Activated CD4-positive, alpha-beta T cell treated with anti-CD3 and anti-CD28 coated beads, Interleukin-2, amount 50 U/mL, for 16 hours (primary cell): ENCODE data around the gene RAD51B.
"Not testable (repeated sequence)": the region's sequence is repeated elsewhere in the genome, so short reads cannot be mapped to it uniquely, and the experiment has no call there.

Experiments used
- DNase-seq: peaks from one replicate; pipeline ENCODE4 v3.0.0-alpha.2; 2020

RAD51B gene

DNA sequence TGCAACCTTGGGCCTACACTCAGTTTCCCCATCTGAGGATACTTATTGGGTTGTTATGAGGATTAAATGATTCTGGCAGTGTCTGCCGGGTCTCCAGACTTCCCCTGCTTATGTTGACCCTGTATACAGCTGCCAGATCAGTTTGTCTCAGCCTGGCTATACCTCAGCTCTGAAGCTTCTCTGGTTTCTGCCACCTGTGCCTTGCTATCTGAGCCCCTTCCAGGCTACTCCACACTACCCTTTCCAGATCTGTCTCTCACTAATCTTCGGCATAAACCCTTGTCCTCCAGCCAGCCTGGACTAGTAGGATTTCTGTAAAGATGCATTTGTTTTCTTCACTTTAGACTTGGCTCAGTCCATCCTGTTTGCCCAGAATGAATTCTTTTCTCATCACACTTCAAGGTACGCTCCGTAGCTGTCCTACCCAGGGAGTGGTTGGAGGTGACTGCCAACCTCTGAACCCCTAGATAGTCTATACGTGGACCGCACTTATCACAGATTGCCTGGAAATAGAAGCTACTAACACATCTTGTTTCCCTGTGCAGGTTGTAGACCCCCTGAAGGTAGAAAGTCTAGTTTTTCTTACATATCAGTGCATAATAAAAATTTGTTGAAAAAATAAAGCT is 422.4 kb downstream of the RAD51B start:
- no peak for DNase-seq

DNA sequence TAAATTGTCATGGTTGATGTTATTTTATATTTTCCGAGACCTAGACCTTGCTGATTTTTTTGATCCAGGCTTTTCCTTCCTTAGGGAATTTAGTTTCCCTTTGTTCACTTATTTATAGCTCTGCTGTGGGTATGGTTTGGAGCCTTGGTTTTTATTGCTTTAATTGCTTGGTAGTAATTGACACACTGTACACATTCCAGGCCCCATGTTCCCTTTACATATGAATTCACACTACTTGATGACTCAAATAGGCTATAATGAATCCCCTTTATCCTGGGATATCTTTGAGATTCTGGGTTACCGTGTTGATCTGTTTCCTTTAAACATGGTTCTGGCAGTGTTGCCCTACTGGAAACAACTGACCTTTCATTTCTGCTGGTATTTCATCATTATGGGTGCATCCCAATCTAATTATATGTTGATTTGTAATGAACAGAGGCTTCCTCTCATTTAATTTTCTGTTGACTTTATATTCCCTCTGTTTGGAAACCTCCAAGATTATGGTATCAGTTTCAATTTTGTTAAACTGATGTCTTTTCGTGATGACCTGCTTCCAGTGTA is 424.0 kb downstream of the RAD51B start:
- no peak for DNase-seq

DNA sequence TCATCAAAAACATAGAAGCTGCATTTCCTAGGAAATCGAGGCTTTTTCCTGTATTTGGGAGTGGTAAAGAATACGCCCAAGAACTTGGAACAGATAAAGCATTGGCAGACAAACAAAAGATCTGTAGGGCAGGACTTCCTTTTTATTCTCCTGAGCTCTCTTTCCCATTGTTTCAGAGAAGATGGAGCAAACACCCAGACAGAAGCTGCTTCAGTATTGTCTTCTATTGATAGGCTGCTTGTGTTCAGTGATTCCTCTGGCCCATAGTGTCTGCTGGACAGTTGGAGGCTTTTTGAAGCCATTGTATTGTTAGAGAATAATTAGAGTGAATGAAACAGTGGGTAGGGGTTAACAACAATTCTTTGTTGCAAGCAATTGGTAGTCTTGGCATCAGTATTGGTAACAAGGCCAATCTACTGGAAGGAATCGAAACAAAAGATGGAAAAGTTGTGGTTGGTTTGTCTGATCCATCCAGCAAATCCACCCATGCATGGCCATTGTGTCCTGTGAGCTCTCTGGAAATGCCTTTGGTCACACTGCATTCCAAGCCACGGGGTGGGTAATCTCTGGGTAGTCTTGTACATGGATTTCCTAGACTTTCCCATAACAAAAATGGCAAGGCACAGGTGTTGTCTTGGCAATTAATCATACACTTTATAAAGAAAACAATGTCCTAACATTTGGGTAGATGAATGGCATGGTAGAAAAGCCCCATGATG is 424.8 kb downstream of the RAD51B start:
- no peak for DNase-seq

DNA sequence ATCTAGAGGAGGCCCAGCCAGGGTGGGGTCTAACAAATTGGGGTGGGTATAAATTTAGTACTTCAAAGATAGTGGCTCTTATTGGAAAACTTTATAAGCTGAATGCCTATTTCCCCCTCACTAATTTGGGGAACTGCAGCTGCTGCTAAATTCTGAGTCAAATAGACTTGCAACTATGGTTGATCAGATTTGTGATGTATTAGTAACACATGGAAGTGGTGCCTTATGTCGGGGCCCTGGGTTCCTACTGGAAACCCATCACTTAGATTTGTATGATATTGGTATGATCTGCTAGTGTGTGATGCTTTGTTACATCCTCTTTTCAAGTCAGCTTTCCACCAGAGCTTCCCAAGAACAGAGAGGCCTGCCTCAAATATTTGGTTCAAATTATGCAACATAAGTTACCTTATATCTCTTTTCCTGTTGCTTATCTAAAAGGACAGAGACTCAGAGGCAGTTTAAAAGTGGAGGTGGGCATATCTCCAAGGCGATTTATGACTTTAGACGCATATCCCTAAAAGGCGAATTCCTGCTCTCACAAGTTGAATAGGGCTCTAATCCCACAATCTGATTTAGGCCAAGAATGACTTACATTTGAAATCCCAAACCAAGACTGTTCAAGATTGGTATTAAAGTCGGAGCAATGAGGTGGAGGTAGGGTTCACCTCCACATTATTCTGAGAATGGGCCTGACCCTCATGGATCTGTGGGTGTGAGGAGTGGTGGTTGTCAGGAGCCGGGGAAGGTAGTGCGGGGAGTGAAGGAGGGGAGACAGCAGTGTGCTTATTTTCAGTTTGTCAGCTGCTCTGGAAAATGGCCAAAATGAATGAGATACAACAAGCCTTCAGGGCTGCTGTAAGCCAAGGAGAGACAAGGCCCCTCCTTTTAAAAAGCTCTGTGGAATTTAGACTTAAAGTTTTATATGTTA is 425.8 kb downstream of the RAD51B start:
- DNase-seq, result no peak

DNA sequence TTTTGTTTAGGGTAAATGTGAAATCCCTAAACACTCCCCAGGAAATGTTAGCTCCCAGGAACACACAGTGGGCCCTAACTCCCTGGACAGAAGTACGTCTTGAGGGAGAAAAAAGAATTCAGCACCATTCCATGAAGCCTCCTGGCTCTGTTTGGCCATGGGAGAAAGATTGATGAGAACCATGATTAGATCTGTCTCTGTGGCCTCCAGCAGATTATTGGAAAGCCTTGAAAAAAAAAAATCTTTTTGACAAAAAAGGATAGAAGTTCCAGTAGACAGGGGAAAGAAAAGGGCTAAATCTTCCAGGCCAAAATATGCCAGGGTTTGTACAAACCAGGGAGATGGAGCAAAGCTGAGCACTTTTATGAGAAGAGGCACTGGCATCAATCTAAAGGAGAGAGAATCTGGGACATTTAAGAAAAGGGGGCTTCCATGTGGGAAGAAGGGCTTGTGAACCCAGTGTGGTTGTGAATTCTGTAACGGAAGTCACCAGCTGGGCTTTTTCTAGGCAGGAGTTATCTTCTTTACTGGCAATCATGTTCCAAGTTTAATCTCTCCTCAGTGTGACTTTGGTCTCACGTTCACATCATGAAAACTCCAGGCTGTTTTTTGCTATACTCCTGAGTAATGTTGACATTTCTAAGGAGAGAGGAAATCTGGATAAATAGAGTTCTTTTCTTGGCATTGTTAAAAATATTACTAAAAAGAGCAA is 426.7 kb downstream of the RAD51B start:
- no peak for DNase-seq

DNA sequence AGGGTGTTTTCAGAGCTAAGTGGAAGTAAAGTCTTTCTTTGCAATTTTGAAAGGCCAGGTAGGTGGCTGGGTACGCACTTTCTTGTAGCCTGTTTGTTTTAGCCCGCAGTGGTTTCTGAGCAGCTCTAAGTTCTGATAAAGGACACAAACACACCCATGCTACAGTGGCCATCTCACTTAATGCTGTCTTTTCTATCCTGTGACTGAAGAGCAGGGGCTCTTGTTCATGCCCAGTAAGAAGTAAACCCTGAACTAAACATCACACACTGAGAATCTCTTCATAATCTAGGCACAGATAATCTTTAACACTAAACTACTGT is 427.2 kb downstream of the RAD51B start:
- DNase-seq, result no peak

DNA sequence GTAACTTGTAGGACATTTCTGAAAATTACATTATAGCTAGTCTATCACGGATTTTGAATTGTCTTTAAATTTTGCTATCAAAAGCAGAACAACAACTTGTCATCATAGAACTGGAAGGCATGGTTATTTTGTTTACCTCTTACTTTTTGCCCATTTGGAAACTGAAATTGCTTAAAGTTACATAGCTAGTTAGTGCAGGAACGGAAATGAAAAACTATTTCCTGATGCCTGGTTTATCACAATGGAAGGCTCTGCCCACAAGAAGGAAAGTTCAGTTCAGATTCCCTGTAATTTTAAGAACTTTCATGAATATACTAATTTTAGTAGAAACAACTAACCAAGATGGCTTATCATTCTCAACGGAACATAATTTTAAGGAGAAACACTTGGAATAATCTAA is 427.7 kb downstream of the RAD51B start:
- DNase-seq, result no peak

DNA sequence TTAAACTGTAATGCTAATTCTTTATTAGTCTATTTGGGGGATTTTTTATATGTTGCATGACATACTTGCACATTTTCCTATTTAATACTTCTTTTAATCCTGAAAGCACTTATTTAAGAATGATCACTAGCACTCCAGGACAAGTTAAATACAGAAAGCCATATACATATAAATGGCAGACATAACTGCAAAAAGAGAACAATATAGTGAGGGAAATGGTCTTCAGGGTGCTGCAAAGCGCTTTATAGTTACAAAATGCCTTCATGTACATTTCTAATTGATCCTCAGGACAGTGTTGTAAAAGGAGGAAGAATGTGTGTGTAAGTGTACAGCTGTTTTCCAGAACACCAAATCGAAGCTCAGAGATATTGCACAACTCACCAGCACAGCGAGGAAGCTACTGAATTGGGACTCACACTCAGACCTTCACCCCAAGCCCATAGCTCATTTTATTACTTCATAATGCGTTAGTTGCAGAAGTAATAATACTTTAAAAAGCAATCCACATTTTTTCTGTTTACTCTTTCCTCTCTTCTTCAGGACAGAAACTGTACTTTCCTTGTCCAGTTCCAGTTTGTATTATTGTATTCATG is 428.2 kb downstream of the RAD51B start:
- DNase-seq, result no peak

DNA sequence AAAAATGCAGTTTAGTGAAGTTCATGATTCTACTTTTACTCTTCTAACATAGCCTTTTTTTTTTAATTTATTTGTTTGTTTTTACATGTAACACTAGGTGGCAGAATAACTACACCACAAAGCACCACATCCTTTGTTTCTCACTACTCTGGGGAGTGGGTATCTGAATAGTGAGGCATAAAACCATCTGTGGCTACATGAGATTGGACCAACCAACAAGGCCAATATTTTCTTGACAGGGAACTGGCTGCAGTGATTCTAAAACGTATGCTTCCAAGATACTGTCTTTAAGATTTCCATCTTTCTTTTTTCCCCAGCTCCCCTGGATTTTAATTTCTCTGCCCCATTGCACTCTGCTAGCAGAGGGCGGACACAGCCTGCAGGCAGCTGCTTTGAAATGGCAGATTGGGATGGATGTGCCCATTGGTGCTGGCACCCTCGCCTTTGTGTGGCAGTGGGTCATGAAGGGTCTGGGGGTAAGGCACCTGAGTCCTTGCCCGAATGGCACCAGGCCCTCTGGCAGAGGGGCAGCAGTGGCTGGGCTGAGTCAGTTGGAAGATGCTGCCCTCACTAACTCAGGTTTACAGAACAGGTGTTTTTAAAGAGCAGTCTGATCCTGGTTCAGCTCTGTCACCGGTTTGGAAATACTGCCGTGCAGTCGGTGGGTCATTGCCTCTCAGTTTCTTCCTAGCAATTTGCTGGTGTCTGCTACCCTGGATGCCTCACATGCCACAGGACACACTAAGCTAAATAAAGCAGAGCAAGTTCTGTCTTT is 429.1 kb downstream of the RAD51B start:
- DNase-seq, result peak; percentile 36

DNA sequence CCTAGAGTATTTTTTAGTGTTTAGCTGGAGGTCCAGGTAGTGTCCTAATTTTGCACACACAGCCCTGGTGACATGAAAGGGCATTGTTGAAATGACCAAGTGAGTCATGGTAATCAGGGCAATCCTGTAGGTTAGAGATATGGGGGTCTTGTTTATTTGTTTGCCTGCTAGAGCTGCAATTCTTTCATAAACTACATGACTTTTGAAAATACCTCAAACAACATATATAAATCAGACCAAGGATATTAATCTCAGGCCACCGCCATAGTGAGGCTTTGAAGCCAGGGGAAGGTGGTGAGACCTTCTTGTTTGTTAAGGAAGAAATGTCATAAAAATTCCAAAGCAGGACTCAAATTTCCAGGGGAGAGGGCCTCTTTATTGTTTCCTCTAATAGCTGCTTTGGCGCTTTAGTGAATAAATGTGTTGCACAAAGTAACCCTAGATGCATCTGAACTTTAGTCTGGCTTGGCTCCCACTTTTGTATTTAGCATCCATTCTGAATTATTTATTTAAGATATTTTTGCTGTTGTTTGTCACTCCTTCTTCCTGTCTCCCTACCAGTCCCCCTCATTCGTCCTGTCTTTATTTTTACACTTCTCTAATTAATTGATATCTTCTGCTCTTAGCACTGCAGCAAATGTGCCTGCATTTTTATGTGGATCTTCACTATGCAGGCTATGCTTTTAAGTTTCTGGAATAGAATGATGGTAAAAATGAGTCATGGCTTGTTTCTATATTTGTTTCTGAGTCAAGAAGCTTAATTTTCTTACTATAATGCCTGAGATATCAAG is 430.3 kb downstream of the RAD51B start:
- no peak for DNase-seq

DNA sequence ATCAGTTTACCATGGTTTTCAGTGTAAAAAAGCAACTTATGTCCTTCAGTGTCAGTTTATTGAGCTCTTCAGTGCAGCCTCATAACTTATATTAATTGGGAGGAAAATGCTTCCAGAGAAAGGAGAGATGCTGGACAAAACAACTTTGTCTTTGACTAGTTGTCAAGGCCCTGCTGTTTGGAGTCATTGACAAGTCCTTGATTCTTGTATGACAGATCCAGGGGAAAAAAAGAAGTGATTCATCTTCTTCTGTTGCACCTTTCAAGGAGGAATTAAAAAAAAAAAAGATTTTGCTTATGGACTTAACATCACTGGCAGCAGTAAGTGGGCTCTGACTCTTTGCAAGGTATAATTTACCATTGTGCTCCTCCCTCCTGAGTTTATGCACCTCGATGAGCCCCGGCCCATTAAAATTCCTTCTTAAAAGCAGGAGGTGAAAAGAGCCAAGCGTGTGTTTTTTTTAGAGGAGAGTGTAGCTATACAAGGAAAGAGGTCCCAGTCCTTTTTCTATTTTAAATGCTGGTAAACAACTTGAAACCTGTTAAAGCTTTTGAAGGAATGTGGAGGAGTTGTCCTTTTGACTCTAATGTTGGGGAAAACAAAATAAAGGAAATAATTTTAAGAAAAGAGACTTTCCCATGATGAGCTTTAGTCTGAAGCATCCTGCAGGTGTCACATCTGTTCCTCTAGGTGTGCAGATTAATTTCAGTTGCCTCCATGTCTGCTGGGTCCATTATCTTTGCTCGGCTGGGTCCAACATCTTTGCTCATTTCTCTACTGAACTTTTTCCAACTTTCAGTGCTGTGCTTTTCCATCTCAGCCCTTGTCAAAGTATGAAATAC is 431.6 kb downstream of the RAD51B start:
- no peak for DNase-seq

DNA sequence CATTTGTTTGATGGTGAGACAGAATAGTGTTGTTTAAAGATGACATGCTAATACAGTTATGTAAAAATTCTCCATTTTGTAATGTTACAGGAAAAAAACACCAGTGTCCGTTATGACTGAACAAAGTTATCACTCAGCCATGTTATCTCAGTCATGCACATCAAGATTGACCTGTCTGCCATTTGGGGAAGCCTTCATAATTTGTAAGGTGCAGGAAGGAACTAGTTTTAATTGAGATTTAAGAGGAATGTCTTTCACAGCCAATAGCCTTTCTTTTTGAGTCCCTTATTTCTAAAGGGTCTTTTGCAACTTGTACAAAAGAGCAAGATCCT is 432.2 kb downstream of the RAD51B start:
- no peak for DNase-seq

DNA sequence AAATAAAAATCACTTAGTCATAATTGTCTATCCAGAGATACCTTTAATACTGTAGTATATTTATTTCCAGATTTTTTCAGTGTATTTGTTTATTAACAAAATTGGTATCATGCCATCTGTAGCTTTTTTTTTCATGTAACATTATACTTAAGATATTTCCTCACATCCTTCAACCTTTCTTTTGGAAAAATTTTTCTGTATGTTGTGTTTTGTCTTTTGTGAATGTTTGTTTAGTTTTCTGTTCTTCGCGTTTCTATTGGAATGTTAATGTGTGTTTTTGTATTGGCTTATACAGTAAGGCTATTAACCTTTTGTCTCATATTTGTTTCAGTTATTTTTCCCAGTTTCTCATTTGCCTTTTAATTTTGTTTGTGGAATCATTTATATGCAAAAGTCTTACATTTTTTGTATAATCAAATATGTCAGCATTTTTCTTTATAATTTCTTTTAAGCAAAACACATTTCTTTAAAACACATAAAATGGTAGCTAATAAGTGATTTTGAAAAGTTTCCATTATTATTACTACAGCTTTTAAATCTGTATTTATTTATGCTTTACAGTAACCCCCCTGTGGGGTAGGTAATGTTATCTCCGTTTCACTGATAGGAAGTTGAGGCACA is 433.7 kb downstream of the RAD51B start:
- no peak for DNase-seq

DNA sequence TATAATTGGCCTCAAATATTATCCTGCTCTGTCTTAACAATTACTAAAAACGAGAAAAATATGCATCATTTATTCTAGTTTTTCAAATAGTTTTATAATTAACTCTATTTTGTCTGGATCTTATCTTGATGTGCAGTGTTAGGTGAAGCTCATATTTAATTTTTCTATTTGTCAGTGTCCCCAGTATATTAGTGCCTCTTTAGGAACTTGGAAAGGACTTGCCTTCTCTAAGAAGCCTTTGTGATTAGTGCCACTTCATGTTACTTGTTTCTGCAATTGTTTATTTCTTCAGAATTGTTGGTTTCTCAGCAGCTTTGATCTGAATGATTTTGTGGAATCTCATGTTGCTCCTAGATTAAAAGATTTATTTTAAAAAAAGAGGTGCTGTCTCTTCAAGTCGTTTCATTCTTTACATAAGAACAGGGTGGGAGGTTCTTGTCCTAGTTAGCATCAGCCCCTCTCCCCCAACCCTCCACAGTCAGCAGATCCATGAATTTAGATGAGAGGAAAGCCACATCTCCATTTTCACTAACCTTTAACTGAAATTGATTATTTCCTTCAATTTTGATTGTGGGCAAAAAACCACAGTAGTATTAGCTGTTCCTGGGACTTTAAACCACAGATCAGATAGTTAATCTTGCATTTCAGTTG is 434.4 kb downstream of the RAD51B start:
- no peak for DNase-seq

DNA sequence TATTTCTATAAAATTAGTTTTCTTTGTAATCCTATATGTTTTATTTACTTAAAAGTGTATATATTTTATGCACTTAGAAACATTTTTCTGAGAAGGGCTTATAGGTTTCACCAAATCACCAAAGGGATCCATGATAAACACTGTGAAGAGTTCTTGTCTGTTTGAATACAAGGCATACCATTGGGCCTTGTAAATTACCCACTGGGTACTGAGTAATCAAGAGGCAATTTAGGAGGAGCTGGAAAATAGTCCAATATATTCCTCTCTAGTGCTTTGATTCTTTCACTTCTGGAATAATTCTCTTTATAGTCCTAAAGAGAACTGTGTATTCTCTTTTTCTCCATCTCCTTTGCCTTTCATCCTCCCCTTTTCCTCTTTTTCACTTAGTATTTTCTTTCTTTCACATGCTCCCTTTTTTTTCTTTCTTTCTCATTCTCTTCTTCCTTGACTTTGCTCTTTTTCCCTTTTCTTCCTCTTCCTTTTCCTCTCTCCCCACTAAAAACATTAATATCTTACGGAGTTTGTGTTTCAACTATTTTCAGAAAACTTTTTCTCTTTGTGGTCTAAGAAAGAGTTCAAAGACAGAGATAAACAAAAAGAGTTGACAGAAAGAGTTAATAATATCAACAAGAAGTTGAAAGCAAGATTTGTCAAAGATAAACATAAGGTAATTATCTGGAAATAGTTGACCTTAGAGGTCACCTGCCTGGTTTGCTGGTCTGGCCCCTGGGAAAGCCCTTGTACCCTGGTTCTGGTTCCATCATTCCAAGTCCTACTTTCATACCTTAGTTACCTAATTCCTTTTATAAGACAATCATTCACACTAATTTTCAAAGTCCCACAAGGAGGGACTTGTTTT is 435.3 kb downstream of the RAD51B start:
- no peak for DNase-seq

DNA sequence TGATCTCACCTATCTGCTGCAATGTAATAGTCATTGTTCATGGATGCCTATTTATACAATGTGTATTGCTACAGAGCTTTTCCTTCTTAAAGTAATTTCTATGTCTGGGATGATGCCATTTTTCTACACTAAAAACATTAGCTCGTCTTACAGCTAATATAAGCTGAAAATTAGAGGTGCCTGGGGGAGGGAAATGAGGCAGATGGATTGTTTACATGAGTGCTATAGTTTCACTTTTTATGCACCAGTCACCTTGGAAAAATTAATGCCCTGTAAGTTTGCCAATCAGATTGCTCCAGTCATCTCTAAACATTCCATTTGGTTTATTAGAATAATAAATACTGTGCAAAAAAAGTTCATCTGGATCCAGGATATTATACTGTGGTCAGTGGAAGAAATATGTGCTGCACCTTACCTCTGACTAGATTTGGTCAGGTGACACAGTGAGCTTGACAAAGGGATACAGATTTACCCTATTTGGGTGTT is 436.2 kb downstream of the RAD51B start:
- DNase-seq, result no peak

DNA sequence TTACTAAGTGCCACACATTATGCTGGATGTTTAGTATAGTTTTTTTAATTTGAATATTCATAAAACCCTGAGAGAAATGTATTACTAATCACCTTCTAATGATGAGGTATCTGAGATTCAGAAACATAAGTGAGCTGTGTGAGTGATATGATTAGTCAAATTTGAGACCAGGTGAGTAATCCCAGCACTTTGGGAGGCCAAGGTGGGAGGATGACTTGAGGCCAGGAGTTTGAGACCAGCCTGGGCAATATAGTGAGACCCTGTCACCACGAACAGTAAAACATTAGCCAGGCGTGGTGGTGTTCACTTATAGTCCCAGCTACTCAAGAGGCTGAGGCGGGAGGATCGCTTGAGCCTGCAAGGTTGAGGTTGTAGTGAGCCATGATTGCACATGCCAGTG is 438.4 kb downstream of the RAD51B start:
- DNase-seq, result no peak

DNA sequence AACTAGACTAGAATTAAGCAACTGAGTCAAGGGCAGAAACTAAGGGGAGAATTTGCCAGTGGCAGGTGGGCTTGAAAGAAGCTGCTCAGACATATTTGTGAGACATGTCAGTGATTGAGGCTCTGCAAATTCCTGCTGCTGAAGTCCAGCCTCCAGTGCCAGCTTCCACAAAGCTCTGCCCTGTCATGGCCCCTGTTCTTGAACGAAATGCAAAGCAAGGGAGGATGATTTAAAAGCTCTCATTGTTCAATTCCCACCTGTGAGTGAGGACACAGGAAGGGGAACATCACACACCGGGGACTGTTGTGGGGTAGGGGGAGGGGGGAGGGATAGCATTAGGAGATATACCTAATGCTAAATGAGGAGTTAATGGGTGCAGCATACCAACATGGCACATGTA is 439.4 kb downstream of the RAD51B start:
- DNase-seq, result not testable (repeated sequence)
